Omental fat pad (tissue), 4 donors: Measurements from ENCODE around the gene CEP97. TPM values are rescaled to one million over a fixed set of nuclear protein-coding genes. Genes with fewer than 3 reads are reported as not detected.

Experiments used
- ATAC-seq: fragments of 150-250 bp; one replicate; pipeline ENCODE4 v1.9.1; 2016; ENCODE audit warnings: mild to moderate bottlenecking, moderate library complexity; ENCODE audit not compliant: low FRiP score
- DNase-seq: peaks from one replicate; pipeline ENCODE4 v3.0.0-alpha.2; 2019; ENCODE audit warnings: low spot score
- CTCF ChIP-seq, 3 donors: fragments of 450-650 bp; IDR thresholded peaks; one replicate each; pipeline ENCODE4 v1.5.1; 2016 to 2017; ENCODE audit warnings: antibody characterized with exemption in 3 of 3, mild to moderate bottlenecking in 3 of 3, moderate library complexity in 2 of 3
- total RNA-seq, 4 donors: library from RNA; depleted of rRNA; stranded (reverse); fragments of >200 nt; gene quantifications; one replicate each; pipeline ENCODE4 v1.1.0, GENCODE V29; 2016

Gene CEP97
- total RNA-seq, 4 donors from 2014 or later: 5.0 to 10.2 (median 5.3) TPM

GRCh38 chr3:101813817-101814440 is 89.5 kb downstream of the CEP97 start:
- peak; percentile 22 for ATAC-seq

GRCh38 chr3:101814835-101815234 is 90.4 kb downstream of the CEP97 start:
- TF ChIP-seq CTCF (IDR thresholded peaks at IDR 0.05): no peak
- ATAC-seq: no peak
- no peak for DNase-seq

More at GRCh38 chr3:101813817-101814440, 89.5 kb downstream of the CEP97 start:
- TF ChIP-seq CTCF (IDR thresholded peaks at IDR 0.05): no peak
- no peak for DNase-seq

GRCh38 chr3:101816215-101817149 is 92.1 kb downstream of the CEP97 start:
- TF ChIP-seq CTCF (IDR thresholded peaks at IDR 0.05): no peak
- ATAC-seq (no peak), DNase-seq (no peak)

- no peak for TF ChIP-seq CTCF (IDR thresholded peaks at IDR 0.05)
- DNase-seq (no peak), ATAC-seq (no peak)
Observed at GRCh38 chr3:101817992-101818391, 93.6 kb downstream of the CEP97 start.

GRCh38 chr3:101819649-101820206 is 95.3 kb downstream of the CEP97 start:
- DNase-seq: no peak
- ATAC-seq: no peak
- TF ChIP-seq CTCF (IDR thresholded peaks at IDR 0.05): no peak

Other genes with a start within 250 kb of the CEP97 start
- 10 to 100 TPM in 3 of 4 donors, 1 to 10 TPM in 1; 8.8 to 52.5 (median 15.1) TPM for gene SENP7, start 211.4 kb upstream of the CEP97 start, total RNA-seq
- gene TRMT10C, start 162.7 kb upstream of the CEP97 start, total RNA-seq: 10 to 100 TPM; 17.3 to 38.2 (median 22.4) TPM
- 10 to 100 TPM; 62.6 to 97.9 (median 77.1) TPM for gene PCNP, start 150.4 kb upstream of the CEP97 start, total RNA-seq
- 10 to 100 TPM; 20.8 to 40.2 (median 23.6) TPM for gene ZBTB11, start 47.5 kb upstream of the CEP97 start, total RNA-seq
- gene RPL24, start 37.9 kb upstream of the CEP97 start, total RNA-seq: 1,000 to 10,000 TPM in 3 of 4 donors, 100 to 1,000 TPM in 1; 998 to 1,447 (median 1,310) TPM
- gene NXPE3, start 54.6 kb downstream of the CEP97 start, total RNA-seq: 10 to 100 TPM in 3 of 4 donors, 1 to 10 TPM in 1; 6.5 to 22.9 (median 10.7) TPM
- gene NFKBIZ, start 124.9 kb downstream of the CEP97 start, total RNA-seq: 100 to 1,000 TPM in 2 of 4 donors, 10 to 100 TPM in 2; 78.2 to 296 (median 108) TPM